T-helper 2 cell treated with Interferon-gamma antibody and Interleukin-4, amounts not matched to agents 100 ng/mL and 5 ng/mL, for 36 hours (primary cell): Measurements from ENCODE around the gene SMC1B. TPM values are rescaled to one million over a fixed set of nuclear protein-coding genes. Genes with fewer than 3 reads are reported as not detected.
"Not testable (repeated sequence)": the region's sequence is repeated elsewhere in the genome, so short reads cannot be mapped to it uniquely, and the experiment has no call there.

Source experiments
- intact Hi-C: fragments of 100-400 bp; cut with micrococcal nuclease; formaldehyde crosslinking; loops from one replicate; pipeline ENCODE4 v1.15.1; 2023
- total RNA-seq: library from RNA; stranded (reverse); gene quantifications from 2 replicates; pipeline ENCODE4 v1.2.3, GENCODE V29; 2022

The SMC1B gene
- total RNA-seq, 1 donor from 2014 or later: 0.68 TPM

DNA sequence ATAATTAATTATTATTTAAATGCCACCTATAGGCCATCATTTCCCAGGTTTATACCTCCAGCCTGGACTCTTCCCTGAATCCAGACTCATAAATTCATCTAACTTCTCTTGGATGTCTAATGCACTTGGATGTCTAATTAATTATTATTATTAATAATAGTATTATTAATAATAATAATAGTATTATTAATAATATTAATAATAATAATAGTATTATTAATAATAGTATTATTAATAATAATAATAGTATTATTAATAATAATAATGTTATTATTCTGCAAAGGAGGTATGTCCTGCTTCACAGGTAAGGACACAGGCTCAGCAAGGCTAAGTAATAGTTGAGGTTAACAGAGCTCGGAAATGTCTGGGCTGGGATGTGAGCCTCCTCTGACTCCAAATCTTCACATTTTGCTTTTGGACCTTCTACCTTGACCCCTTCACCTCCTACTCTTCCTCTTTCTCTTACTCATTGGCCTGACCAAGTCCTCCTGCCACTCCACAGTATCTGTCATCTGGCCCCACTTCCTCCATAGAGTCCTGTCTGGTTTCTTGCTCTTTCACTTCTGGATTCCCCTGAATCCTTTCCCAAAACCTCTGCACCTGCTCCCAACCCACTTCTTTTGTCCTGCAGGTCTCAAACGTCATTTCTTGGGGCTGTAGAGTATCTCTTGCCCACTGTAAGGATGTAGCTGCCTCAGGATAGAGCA is 8.1 kb upstream of the SMC1B start:
- intact Hi-C loops: no loop called here

DNA sequence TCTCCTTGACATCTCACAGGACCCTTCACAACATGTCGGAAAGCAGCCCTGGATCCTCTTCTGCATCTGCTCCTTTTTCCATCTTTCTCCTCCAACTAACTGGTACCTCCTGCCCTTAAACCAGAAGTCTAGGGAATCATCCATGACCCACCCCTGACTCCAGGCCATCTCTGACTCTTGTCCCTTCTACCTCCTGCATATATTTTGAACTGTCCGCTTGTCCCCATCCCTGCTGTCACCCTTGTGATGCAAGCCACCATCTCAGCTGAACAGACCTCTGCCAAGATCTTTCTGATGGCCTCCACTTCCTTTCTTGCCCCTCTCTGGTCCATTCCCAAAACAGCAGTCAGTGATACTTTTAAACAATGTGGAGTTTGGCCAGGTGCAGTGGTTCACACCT is 7.1 kb upstream of the SMC1B start:
- intact Hi-C loops: no loop called here

DNA sequence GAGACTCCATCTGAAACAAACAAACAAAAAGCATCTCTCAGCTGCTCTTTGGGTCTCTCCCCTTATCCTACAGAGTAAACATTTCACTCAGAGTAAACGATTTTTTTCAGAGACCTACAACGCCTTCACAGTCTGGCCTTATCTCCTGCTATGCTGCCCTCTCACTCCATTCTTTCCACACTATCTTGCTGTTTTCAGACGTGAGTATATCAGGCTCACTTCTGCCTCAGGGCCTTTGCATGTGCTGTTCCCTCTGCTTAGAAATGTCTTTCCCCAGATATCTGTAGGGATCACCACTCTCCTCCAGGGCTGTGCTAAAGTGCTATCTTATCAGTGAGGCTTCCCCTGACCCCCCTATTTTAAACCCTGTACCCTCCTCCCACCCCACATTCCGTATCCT is 6.6 kb upstream of the SMC1B start:
- intact Hi-C loops: no loop called here

DNA sequence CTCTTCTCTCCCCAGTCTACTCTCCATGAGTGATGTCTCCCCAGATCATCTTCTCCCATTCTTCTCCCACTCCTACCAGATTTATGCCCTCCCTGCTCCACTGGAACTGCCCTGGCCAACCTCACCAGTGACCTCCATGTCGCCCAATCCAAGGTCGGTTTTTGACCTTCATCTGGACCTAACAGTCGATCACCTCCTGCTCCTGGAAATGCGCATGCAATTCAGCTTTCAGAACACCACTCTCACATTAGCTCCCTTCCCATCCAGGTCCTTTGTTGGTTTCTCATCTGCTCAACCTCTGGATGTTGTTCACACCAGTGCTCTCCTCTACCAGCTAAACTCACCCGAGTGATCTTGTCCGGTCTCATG is 5.4 kb upstream of the SMC1B start:
- intact Hi-C loops: loop anchor here (10.0 kb wide), 1 partner anchor 254 kb away; the partner anchor contains the start of gene NUP50

DNA sequence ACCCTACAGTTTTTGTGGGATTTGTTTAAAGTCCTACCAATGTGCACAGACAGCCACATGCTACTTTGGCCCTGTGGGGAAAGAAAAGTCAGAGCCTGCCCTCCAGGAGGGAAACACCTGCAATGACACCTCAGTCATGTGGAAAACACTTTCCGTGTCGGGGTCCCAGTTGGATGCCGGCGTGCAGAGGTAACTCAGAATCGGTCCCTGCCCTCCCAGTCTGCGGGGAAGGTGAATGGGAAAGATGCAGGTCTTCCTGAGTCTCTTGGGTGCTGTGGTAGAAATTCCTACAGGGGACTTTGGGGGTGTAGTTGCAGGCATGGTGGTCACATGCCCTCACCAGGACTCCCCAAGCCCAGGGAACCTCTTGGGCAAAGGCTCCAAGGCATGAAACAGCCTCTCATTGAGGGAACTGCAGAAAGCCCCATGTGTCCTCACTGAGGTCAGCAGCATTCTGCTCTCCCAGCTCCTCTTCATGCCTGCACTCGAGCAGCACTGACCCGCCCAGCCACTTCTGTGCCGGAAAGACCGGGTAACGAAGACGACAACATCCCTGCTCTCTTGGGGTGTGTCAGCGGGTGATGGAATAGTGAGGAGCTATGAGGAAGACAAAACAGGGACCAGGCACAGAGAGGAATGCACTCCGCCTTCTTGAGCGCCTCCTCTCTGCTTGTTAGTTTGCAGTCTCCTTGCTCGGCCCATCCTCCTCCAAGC is 4.8 kb upstream of the SMC1B start:
- intact Hi-C loops: loop anchor here (10.0 kb wide), 1 partner anchor 253 kb away; the partner anchor contains the start of gene NUP50

DNA sequence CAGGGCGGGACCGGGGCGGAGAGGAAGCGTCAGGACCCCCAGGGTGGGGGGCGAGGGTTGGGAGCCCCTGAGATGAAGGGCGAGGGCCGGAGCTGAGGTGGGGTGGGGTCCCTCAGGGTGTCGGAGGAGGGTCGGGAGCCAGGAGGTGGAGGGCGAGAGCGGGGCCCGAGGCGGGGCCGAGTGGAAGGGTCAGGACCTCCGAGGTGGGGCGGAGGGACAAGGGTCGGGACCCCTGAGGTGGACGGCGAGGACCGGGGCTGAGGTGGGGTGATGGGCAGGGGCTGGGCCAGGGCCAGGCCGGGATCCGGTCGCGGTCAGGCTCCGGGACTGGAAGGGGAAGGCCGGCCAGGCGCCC is 409 bp downstream of the SMC1B start:
- intact Hi-C loops: loop anchor here (1.0 to 10.0 kb wide), 2 partner anchors 95 to 248 kb away; partner anchors contain the start of gene NUP50

DNA sequence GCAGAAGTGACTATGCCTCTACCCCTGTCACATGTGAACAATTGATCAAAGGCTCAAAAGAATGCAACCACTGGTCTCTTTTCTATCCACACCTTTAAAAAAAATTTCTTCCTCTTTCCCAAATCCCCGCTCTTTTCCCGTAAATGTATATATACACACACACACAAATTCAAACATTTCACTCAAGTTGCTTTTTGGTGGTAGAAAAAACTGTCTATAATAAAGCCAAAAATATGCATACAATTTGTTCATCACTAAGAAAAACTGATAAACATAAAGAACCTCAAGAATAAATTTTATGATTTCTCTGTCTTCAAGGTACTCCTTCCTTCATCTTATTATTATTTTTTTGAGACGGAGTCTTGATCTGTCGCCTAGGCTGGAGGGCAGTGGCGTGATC is 5.6 kb downstream of the SMC1B start:
- intact Hi-C loops: no loop called here

DNA sequence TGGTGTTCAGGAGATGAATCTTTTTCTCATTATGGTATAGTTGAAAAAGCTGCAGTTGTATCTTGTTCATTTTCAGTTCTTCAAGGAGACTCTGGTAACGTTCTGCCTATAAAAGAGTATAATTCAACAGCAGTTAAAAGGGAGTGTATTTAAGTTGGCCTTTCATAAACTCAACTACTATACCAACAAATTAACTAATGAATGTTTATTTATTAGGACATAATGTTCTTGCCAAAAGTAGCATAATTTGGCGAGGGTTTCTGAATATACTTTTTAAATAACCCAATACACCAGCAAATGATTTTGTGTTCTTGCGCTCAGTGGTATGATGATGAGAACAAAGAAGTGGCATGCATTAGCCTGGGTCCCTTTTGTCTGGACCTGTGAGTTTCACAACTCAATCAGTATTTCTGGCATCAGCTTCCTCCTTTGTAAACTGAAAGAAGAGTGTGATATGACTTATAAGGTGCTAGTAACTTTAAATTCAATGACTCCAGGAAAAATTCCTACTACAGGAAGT is 10.9 kb downstream of the SMC1B start:
- intact Hi-C loops: no loop called here

DNA sequence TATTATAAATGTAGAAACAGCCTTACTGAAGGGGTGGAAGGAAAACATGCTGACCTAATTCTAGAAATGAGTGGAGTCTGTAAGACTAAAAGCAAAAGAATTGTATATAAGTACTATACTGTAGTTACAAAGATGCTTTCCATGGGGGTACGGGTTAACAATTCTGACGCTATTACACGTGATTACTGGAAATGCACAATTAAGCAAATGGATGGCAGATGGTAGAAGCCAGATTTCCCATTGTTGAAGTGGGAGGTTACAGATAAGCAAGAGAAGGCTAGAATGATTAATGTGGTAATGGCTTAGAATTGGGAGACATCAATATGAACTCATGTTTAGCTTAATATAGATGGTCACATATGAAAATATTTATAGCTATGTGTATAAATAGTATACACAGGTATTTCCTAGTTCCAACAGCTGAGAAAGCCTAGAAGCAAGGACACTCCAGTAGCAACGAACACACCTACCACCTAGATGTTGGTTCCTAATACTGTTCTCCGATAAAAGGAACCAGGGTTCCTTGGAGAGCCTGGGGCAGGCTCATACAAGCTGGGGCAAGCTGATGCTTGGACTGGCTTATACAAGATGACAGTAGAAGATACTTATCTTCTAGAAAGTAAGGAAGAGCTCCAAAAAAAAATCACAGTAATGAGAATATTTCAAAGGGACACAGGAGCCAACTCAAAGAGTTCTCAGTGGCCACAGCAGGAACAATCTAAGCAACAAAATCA is 13.5 kb downstream of the SMC1B start:
- intact Hi-C loops: no loop called here

DNA sequence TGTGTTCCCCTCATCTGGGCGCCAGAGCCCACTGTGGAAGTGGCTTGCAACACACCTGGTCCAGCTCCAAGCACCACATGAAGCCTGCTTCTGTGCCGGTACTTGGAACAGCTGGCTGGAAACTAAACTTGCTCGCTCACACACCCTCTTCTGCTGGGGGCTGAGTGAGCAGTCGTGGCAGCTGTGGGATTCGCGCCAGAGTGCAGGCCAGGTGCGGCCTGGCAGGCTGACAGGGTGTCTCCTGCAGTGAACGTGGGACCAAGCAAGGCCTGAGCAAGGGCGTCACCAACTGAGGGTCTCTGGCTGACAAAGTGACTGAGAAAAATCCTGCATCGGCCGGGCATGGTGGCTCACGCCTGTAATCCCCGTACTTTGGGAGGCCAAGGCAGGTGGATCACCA is 15.2 kb downstream of the SMC1B start:
- intact Hi-C loops: no loop called here

DNA sequence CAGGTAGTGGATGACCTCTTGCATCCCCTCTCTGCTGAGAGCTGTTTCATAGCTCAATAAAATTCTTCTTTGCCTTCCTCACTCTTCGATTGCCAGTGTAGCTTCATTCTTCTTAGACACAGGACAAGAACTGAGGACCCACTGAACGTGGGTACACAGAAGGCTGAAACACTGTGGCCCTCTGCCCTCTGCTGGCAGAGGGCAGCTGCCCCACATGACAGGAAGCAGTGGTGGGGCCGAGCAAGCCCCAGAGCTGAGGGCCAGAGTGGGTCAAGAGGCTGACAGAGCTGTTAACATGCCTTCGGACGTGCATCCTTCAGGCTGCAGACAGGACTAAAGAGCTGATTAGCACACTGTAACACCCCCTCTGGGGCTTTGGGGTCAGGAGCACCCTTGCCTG is 15.6 kb downstream of the SMC1B start:
- intact Hi-C loops: no loop called here

DNA sequence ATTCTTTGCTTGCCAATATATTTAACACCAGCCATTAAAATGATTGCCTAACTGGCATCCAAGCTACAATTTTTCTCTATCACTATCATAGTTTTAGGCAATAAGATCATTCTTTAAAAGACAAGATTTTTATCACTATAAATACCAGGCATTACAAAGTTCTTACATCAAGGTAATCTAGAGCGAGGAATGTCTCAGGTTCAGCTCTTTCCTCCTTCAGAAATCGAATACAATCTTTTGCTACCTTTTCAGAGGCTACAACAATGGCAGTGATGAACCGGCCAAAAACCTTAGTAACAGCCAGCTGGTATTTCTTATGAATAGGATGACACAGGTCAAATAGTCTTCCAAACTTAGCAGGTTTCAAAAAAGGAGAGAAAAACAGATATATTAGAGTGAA is 23.9 kb downstream of the SMC1B start:
- intact Hi-C loops: no loop called here

DNA sequence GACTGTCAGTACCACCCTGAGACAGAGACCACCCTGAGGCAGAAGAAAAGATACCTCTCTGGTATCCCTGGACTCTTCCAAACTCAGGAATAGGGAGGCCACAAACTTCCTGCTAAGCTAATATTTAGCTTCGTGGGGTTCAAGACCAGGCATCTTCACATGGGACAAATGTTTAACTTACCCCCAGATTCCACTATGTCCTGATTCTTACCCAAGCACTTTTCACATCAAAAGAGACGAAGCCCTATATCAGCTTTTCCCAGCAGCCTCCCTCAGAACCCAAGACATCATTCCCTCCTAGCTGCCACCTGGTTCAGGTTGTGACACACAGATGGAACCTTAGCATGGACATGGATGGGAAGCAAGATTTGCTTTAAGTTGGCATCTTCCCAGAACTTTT is 32.1 kb downstream of the SMC1B start:
- intact Hi-C loops: no loop called here

DNA sequence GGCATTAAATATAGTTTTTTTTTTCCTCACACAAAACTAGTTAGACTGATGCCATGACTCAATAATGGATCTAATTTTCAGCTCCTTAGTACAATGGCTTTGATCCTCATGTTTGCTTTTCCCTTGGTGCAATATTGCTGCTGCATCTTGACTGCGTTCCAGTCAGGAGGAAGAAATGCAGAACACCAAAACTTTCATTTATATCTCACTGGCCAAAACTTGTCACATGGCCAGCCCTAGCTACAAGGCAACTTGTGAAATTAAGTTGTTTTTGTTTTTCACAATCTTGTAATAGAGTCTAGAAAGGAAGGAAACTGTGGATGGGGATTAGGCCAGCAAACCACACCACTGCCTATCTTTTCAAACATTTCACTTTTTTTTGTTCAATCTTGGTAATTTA is 36.7 kb downstream of the SMC1B start:
- intact Hi-C loops: no loop called here

DNA sequence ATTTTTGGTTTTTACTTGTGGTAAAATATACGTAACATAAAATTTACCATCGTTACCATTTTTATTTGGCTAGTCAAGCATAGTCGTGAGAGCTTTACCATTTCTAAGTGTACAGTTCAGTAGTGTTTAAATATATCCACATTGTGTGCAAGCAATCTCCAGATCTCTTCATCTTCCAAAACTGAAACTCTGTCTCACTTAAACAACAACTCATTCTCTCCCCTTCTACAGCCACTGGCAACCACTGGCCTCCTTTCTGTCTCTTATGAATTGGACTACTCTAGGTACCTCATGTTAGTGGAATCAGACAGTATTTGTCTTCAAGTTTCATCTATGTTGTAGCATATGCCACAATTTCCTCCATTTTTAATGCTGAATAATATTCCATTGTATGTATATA is 37.4 kb downstream of the SMC1B start:
- intact Hi-C loops: no loop called here

DNA sequence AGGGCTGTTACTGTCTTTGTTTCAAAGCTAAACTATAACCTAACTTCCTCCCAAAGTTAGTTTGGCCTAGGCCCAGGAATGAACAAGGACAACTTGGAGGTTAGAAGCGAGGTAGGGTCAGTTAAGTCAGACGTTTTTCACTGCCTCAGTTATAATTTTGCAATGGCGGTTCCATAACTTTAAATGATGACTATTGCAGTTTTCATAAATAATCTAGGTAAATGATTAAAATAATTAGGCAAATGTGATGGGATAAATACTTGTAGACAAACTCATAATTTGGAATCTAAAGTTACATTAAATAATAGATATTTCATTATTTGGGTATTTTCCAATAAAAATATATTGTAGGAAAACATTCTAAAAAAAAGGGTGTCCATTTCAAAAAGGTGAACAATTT is 39.8 kb downstream of the SMC1B start:
- intact Hi-C loops: not testable (repeated sequence)

DNA sequence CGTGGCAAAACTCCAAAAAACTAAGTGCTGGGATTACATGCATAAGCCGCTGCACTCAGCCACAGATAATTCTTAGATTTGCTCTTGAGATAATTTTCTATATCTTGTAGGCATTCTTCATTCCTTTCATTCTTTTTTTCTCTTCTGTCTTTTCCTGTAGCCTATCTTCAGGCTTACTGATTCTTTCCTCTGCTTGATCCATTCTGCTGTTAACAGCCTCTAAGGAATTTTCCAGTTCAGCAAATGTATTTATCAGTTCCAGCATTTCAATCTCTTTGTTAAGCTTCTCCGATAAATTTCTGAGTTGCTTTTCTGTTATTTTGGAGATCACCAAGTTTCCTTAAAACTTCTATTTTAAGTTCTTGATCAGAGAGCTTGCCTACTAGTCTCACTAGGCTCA is 46.7 kb downstream of the SMC1B start:
- intact Hi-C loops: no loop called here

DNA sequence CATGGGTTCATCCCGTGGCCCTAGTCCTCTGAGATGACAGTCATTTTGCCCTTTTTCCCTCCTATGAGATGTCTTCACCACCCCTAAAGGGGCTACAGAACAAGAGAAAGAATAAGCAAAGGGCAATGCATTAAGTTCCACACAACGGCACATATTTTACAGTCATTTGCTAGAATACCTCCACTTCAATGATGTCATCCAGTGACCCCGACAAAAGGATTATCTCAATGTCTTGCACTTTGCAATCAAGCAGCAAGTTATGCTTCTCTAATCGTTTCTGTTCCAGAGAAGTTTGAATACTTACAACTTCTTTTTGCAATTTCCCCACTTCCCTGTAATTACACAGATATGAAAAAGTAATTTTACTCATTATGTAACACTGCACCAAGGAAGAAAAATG is 53.8 kb downstream of the SMC1B start:
- intact Hi-C loops: no loop called here

DNA sequence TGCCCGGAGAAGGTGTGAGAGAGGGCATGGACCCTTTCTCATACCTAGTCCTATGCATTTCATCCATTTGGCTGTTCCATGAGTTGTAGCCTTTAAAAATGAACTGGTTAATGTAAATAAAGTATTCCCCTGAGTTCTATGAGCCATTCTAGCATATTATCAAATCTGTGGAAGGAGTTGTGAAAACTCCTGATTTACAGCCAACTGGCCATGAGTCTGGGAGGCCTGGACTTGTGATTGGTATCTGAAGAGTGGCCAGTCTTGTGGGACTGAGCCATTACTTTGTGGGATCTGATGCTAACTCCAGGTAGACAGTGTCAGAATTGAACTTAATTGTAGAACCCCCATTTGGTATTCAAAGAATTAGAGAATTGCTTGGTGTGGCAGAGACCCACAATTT is 55.3 kb downstream of the SMC1B start:
- intact Hi-C loops: no loop called here

DNA sequence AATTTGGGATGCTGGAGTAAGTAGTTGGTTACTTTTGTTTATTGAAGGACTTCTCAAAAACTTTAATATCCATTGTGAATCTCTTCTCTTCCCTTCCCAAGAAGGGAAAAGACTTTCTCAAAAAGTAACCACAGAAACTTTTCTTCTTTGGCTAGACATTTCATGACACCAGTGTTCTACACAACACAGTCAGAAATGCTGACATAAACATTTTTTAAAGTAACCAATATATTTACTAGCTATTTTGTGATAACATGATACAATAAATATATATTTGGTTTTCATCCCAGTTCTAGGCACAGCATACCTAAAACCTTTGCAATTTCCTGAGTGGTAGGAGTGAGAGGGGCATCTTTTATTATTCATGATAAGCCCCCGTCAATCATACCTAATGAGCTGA is 55.9 kb downstream of the SMC1B start:
- intact Hi-C loops: no loop called here

DNA sequence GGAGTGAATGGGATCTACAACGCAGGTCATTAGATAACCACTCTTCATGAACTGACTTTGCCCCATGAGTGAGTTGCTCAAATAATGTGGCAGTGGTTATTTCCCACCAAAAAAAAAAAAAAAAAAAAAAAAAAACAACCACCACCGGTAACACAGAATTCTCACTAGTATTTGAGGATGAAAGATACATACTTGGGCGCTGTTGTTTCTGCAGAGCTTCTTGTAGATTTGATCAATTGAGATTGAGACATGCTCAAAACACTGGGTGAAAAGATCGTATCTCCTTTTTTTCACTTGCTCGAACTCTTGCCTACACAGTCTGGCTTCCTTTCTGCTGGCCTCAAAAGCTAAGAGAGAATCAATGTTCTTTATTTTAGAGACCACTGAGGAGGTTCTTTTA is 59.6 kb downstream of the SMC1B start:
- intact Hi-C loops: no loop called here

DNA sequence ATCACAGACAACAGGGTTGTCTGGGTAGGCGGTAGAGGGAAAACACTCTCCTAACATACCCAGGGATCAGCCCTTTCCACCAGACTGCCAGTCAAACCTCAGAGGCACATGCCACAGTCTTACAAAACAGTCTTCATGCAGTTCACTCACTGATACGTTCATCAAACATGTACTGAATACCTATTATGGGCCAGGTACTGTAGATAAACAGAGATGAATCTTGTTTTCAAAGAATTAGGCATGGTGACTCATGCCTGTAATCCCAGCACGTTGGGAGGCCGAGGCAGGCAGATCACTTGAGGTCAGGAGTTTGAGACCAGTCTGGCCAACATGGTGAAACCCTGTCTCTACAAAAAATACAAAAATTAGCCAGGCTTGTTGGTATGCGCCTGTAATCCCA is 60.6 kb downstream of the SMC1B start:
- intact Hi-C loops: not testable (repeated sequence)
